ENCODE measurements around the gene LRFN3. TPM values are rescaled to one million over a fixed set of nuclear protein-coding genes. Genes with fewer than 3 reads are reported as not detected.

LRFN3 gene
- polyA plus RNA-seq, 4 donors, result 3.5 to 11.7 (median 8.7) TPM

DNA sequence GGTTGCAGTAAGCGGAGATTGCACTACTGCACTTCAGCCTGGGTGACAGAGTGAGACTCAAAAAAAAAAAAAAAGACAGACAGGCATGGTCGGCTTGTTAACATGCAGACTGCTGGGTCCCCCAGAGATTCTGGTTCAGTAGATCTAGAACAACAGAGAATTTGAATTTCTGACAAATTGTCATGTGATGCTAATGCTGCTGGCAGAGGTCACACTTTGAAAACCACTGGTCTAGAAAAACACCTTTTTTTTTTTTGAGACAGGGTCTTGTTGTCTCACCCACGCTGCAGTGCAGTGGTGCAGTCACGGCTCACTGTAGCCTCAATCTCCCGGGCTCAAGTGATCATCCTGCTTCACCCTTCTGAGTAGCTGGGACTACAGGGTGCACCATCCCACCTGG lies 7.7 kb upstream of the LRFN3 start:
- peaks cover 0 to 6% of the 10 kb centered on the region in 2 donors for H3K9me3 ChIP-seq (ENCODE audit: control insufficient read depth in 2 of 2, insufficient read depth in 1 of 2, low read depth in 1 of 2, low read length in 1 of 2)
- FAIRE-seq (no peak), DNase-seq (no peak)
- no peaks in the 10 kb centered on the region for H3K36me3 ChIP-seq (ENCODE audit: control insufficient read depth in 3 of 3, insufficient read depth in 2 of 3, low read depth in 1 of 3, low read length in 3 of 3)
- WGBS, 3 donors, result 69 to 73% (median 73%) methylated on average over 5 of the region's 5 CpGs
- no peak overlapping the region for H3K4me3 ChIP-seq (ENCODE audit: low read depth in 1 of 3, low read length in 3 of 3)
- H3K27me3 ChIP-seq (ENCODE audit: control insufficient read depth in 3 of 3, insufficient read depth in 3 of 3, low read length in 3 of 3), result peaks cover 0 to 2% (median 0%) of the 10 kb centered on the region in 3 donors
- H3K4me1 ChIP-seq (ENCODE audit: control insufficient read depth in 3 of 3, insufficient read depth in 2 of 3, low read depth in 1 of 3, low read length in 2 of 3), result peaks cover 0 to 4% (median 0%) of the 10 kb centered on the region in 3 donors
- no peak overlapping the region for H3K27ac ChIP-seq (ENCODE audit: low read depth in 1 of 3, low read length in 2 of 3)

DNA sequence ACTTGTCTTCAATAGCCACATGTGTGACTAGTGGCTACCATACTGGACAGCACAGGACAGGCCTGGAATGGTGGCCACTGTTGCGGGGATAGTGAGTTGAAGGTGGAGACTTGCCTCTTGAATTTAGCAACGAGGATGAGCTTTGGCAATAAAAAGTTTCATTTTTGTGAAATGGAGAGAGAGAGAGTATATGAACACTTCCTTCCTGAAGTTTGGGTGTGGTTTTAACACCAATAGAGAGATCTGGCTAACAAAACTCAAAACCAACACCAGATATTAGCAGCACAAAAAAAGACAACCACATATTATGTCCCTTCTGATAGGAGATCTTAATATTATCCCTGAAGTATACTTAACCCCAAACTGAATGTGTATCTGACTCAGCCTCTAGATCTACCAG lies 6.3 kb upstream of the LRFN3 start:
- Histone ChIP-seq H3K27me3 (ENCODE audit: control insufficient read depth in 3 of 3, insufficient read depth in 3 of 3, low read length in 3 of 3) (peaks cover 0 to 2% (median 0%) of the 10 kb centered on the region in 3 donors), H3K4me3 (ENCODE audit: low read depth in 1 of 3, low read length in 3 of 3) (no peak overlapping the region), H3K27ac (ENCODE audit: low read depth in 1 of 3, low read length in 2 of 3) (peak overlapping the region in 1 of 3 donors; percentile 49), H3K9me3 (ENCODE audit: control insufficient read depth in 2 of 2, insufficient read depth in 1 of 2, low read depth in 1 of 2, low read length in 1 of 2) (peaks cover 0 to 6% of the 10 kb centered on the region in 2 donors), H3K36me3 (ENCODE audit: control insufficient read depth in 3 of 3, insufficient read depth in 2 of 3, low read depth in 1 of 3, low read length in 3 of 3) (no peaks in the 10 kb centered on the region), H3K4me1 (ENCODE audit: control insufficient read depth in 3 of 3, insufficient read depth in 2 of 3, low read depth in 1 of 3, low read length in 2 of 3) (peaks cover 0 to 4% (median 0%) of the 10 kb centered on the region in 3 donors)
- FAIRE-seq, result no peak
- peak in 1 of 2 donors; percentile 21 for DNase-seq
- 43 to 62% (median 54%) methylated on average over 2 of the region's 2 CpGs for WGBS, 3 donors

DNA sequence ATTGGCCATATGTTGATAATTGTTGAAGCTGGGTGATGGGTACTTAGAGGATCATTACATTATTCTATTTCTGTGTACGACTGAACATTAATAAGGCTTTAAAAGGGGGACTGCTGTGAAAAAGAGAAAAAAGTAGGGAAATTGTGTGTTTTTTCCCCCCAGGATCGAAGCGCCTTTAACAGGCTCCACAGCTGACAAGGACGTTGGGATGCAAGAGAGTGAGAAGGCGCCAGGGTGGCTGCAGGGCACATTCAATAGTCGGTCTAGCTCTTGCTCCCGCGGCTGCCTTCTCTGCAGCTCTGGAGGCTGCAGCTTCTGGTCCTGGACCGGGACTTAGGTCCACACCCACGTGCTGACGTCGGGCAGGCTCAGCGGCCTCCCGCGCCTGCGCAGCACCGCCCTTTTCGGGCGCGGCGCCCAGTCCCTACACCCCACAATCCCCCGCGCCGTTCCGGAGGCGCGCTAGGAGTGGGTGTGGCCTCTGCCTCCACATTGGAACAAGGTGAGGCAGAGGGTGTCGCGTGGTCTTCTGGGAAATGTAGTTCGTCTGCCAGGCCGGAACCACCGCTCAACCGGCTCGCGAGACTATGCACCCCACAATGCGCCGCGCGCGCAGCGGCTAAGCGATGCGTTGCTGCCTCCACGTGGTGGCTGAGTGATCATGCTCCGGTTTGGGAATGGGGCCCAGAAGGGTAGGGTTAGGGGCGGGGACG lies 4.9 kb upstream of the LRFN3 start:
- WGBS, 3 donors, result 0 to 1% (median 0%) methylated on average over 38 to 47 of the region's 47 CpGs
- Histone ChIP-seq H3K27me3 (ENCODE audit: control insufficient read depth in 3 of 3, insufficient read depth in 3 of 3, low read length in 3 of 3) (peaks cover 0 to 2% (median 0%) of the 10 kb centered on the region in 3 donors), H3K4me1 (ENCODE audit: control insufficient read depth in 3 of 3, insufficient read depth in 2 of 3, low read depth in 1 of 3, low read length in 2 of 3) (peaks cover 0 to 15% (median 4%) of the 10 kb centered on the region in 3 donors), H3K4me3 (ENCODE audit: low read depth in 1 of 3, low read length in 3 of 3) (peak overlapping the region in 1 of 3 donors; percentile 20), H3K36me3 (ENCODE audit: control insufficient read depth in 3 of 3, insufficient read depth in 2 of 3, low read depth in 1 of 3, low read length in 3 of 3) (no peaks in the 10 kb centered on the region), H3K9me3 (ENCODE audit: control insufficient read depth in 2 of 2, insufficient read depth in 1 of 2, low read depth in 1 of 2, low read length in 1 of 2) (no peaks in the 10 kb centered on the region), H3K27ac (ENCODE audit: low read depth in 1 of 3, low read length in 2 of 3) (peak overlapping the region; percentile 54 to 75 (median 58))
- FAIRE-seq, result no peak
- DNase-seq, result peak; percentile 100

- Histone ChIP-seq H3K4me1 (ENCODE audit: control insufficient read depth in 3 of 3, insufficient read depth in 2 of 3, low read depth in 1 of 3, low read length in 2 of 3) (peaks cover 0 to 16% (median 4%) of the 10 kb centered on the region in 3 donors), H3K36me3 (ENCODE audit: control insufficient read depth in 3 of 3, insufficient read depth in 2 of 3, low read depth in 1 of 3, low read length in 3 of 3) (no peaks in the 10 kb centered on the region), H3K4me3 (ENCODE audit: low read depth in 1 of 3, low read length in 3 of 3) (no peak overlapping the region), H3K9me3 (ENCODE audit: control insufficient read depth in 2 of 2, insufficient read depth in 1 of 2, low read depth in 1 of 2, low read length in 1 of 2) (no peaks in the 10 kb centered on the region), H3K27ac (ENCODE audit: low read depth in 1 of 3, low read length in 2 of 3) (no peak overlapping the region), H3K27me3 (ENCODE audit: control insufficient read depth in 3 of 3, insufficient read depth in 3 of 3, low read length in 3 of 3) (peaks cover 0 to 2% (median 0%) of the 10 kb centered on the region in 3 donors)
- WGBS, 3 donors, result 5 to 14% (median 7%) methylated on average over 9 of the region's 9 CpGs
- DNase-seq, result no peak
- no peak for FAIRE-seq
Observed at GRCh38 chr19:35931874-35932202, 4.3 kb upstream of the LRFN3 start.

DNA sequence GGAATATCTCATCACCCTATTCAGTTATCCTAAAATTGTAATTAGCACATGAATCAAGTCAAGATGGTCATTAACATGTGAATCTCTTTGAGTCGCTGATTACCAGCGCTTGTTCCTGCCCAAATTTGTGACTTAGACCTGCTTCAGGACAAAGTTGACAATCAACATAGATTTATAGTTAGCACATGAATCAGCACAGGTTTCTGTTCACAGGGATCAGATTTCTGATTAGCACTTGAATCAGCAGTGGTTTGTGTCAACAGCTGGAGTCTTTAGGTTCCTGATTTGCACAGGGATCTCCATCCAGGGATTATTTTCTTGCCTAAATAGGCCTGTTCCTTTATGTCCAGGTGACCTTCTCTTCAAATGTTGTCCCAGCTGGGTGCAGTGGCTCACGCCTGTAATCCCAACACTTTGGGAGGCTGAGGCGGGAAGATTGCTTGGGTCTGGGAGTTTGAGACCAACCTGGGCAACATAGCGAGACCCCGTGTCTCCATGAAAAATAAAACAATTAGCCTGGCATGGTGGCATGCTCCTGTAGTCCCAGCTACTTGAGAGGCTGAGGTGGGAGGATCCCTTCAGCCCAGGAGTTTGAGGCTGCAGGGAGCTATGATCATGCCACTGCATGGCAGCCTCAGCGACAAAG lies 3.8 kb upstream of the LRFN3 start:
- DNase-seq, result no peak
- H3K27me3 ChIP-seq (ENCODE audit: control insufficient read depth in 3 of 3, insufficient read depth in 3 of 3, low read length in 3 of 3), result peaks cover 0 to 1% (median 0%) of the 10 kb centered on the region in 3 donors
- H3K4me1 ChIP-seq (ENCODE audit: control insufficient read depth in 3 of 3, insufficient read depth in 2 of 3, low read depth in 1 of 3, low read length in 2 of 3), result peaks cover 0 to 20% (median 4%) of the 10 kb centered on the region in 3 donors
- no peak overlapping the region for H3K4me3 ChIP-seq (ENCODE audit: low read depth in 1 of 3, low read length in 3 of 3)
- no peaks in the 10 kb centered on the region for H3K36me3 ChIP-seq (ENCODE audit: control insufficient read depth in 3 of 3, insufficient read depth in 2 of 3, low read depth in 1 of 3, low read length in 3 of 3)
- no peak overlapping the region for H3K27ac ChIP-seq (ENCODE audit: low read depth in 1 of 3, low read length in 2 of 3)
- H3K9me3 ChIP-seq (ENCODE audit: control insufficient read depth in 2 of 2, insufficient read depth in 1 of 2, low read depth in 1 of 2, low read length in 1 of 2), result no peaks in the 10 kb centered on the region
- no peak for FAIRE-seq
- WGBS, 3 donors, result 58 to 63% (median 63%) methylated on average over 7 of the region's 7 CpGs

GRCh38 chr19:35936738-35937268 lies 629 bp downstream of the LRFN3 start:
- peaks cover 0 to 18% (median 8%) of the 10 kb centered on the region in 3 donors for H3K4me1 ChIP-seq (ENCODE audit: control insufficient read depth in 3 of 3, insufficient read depth in 2 of 3, low read depth in 1 of 3, low read length in 2 of 3)
- H3K27me3 ChIP-seq (ENCODE audit: control insufficient read depth in 3 of 3, insufficient read depth in 3 of 3, low read length in 3 of 3), result no peaks in the 10 kb centered on the region
- WGBS, 3 donors, result 10 to 25% (median 15%) methylated on average over 11 of the region's 11 CpGs
- H3K4me3 ChIP-seq (ENCODE audit: low read depth in 1 of 3, low read length in 3 of 3), result peak overlapping the region; percentile 61 to 80 (median 76)
- H3K36me3 ChIP-seq (ENCODE audit: control insufficient read depth in 3 of 3, insufficient read depth in 2 of 3, low read depth in 1 of 3, low read length in 3 of 3), result peaks cover 2 to 14% (median 4%) of the 10 kb centered on the region in 3 donors
- peak overlapping the region in 1 of 3 donors; percentile 36 for H3K27ac ChIP-seq (ENCODE audit: low read depth in 1 of 3, low read length in 2 of 3)
- DNase-seq, result no peak
- no peaks in the 10 kb centered on the region for H3K9me3 ChIP-seq (ENCODE audit: control insufficient read depth in 2 of 2, insufficient read depth in 1 of 2, low read depth in 1 of 2, low read length in 1 of 2)
- no peak for FAIRE-seq

DNA sequence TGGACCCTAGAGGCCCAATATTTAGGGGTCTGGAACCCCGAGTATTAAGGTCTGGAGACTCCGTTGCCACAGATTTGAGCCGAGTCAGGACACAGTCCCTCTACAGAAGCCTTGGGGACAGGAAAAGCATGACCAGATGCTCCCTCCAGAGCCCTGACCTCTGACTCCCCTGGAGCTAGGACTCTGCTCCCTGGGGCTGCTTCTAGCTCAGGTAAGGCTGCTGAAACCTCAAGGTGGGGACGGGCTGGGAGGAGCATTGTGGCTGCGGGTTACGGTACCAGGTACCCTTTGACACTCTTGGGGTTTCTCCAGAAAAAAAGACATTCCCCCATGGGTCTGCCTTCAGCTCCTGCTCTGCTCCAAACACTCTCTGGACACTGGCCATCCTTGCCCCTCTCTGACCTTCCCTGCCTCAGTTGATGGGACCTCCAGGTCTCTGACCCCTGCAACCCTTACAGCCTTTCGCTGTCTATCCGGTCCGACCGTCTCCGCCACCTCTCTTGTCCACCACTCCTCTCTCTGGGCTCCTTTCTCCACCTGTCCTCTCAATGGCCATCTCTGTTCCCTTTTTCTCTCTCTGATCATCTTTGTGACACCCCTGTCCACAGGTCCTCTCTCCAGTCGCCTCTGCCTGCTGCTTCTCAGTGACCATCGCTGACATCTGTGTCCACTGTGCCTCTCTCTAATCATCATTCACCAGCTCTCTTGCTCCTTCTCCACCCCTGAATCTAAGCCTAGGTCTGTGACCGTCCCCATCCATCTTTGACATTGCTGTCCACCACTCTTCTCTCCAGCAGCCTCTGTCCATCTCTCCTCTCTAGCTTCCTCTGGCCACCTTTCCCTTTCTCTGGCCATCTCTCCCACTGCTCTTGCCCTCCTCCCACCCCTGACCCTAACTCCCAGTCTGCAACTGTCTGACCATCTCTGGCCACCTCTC lies 1.4 kb downstream of the LRFN3 start:
- no peak overlapping the region for H3K27ac ChIP-seq (ENCODE audit: low read depth in 1 of 3, low read length in 2 of 3)
- WGBS, 3 donors, result 36 to 50% (median 48%) methylated on average over 14 of the region's 14 CpGs
- no peaks in the 10 kb centered on the region for H3K27me3 ChIP-seq (ENCODE audit: control insufficient read depth in 3 of 3, insufficient read depth in 3 of 3, low read length in 3 of 3)
- peak overlapping the region in 2 of 3 donors; percentile 76 to 80 for H3K4me3 ChIP-seq (ENCODE audit: low read depth in 1 of 3, low read length in 3 of 3)
- H3K9me3 ChIP-seq (ENCODE audit: control insufficient read depth in 2 of 2, insufficient read depth in 1 of 2, low read depth in 1 of 2, low read length in 1 of 2), result no peaks in the 10 kb centered on the region
- H3K36me3 ChIP-seq (ENCODE audit: control insufficient read depth in 3 of 3, insufficient read depth in 2 of 3, low read depth in 1 of 3, low read length in 3 of 3), result peaks cover 2 to 19% (median 4%) of the 10 kb centered on the region in 3 donors
- FAIRE-seq, result no peak
- DNase-seq, result peak in 1 of 2 donors; percentile 33
- H3K4me1 ChIP-seq (ENCODE audit: control insufficient read depth in 3 of 3, insufficient read depth in 2 of 3, low read depth in 1 of 3, low read length in 2 of 3), result peaks cover 0 to 16% (median 8%) of the 10 kb centered on the region in 3 donors

Data from small intestine (tissue), 7 donors.